ENCODE measurements around the gene DDR2. TPM values are rescaled to one million over a fixed set of nuclear protein-coding genes. Genes with fewer than 3 reads are reported as not detected.
A peak's percentile ranks its signal among the peaks of the same experiment; 100 is the strongest.

DDR2 gene
- total RNA-seq, 1 donor from 2014 or later, result 26.9 TPM

- H3K4me3 ChIP-seq, result no peak overlapping the region
- H3K36me3 ChIP-seq, result peaks cover 3% of the 10 kb centered on the region
- no peak for DNase-seq
- intact Hi-C loops (cut with micrococcal nuclease), result no loop called here
- peaks cover 25% of the 10 kb centered on the region for H3K4me1 ChIP-seq
- no peaks in the 10 kb centered on the region for H3K9me3 ChIP-seq (replicated peaks)
- peak overlapping the region; percentile 9 for H3K27ac ChIP-seq (replicated peaks)
- no peaks in the 10 kb centered on the region for H3K27me3 ChIP-seq (ENCODE audit: low read depth)
- TF ChIP-seq CTCF (IDR thresholded peaks at IDR 0.05; ENCODE audit: borderline replicate concordance), result no peak
Measured at GRCh38 chr1:162663086-162663485, 30.8 kb downstream of the DDR2 start.

GRCh38 chr1:162663589-162664106 is 31.4 kb downstream of the DDR2 start:
- H3K9me3 ChIP-seq (replicated peaks), result no peaks in the 10 kb centered on the region
- H3K27me3 ChIP-seq (ENCODE audit: low read depth), result no peaks in the 10 kb centered on the region
- peaks cover 3% of the 10 kb centered on the region for H3K36me3 ChIP-seq
- no peak overlapping the region for H3K4me3 ChIP-seq
- no peak for DNase-seq
- intact Hi-C loops (cut with micrococcal nuclease), result no loop called here
- no peak for TF ChIP-seq CTCF (IDR thresholded peaks at IDR 0.05; ENCODE audit: borderline replicate concordance)
- H3K4me1 ChIP-seq, result peaks cover 25% of the 10 kb centered on the region
- peak overlapping the region; percentile 6 for H3K27ac ChIP-seq (replicated peaks)

- intact Hi-C loops (cut with micrococcal nuclease), result no loop called here
- Histone ChIP-seq H3K9me3 (replicated peaks) (no peaks in the 10 kb centered on the region), H3K27me3 (ENCODE audit: low read depth) (no peaks in the 10 kb centered on the region), H3K4me1 (peaks cover 30% of the 10 kb centered on the region), H3K36me3 (no peaks in the 10 kb centered on the region), H3K4me3 (no peak overlapping the region), H3K27ac (replicated peaks) (no peak overlapping the region)
- no peak for DNase-seq
- TF ChIP-seq CTCF (IDR thresholded peaks at IDR 0.05; ENCODE audit: borderline replicate concordance), result no peak
Measured at GRCh38 chr1:162666006-162666645, 33.9 kb downstream of the DDR2 start.

- Histone ChIP-seq H3K36me3 (no peaks in the 10 kb centered on the region), H3K4me3 (no peak overlapping the region), H3K27me3 (ENCODE audit: low read depth) (no peaks in the 10 kb centered on the region), H3K4me1 (peaks cover 39% of the 10 kb centered on the region), H3K9me3 (replicated peaks) (no peaks in the 10 kb centered on the region), H3K27ac (replicated peaks) (no peak overlapping the region)
- no peak for TF ChIP-seq CTCF (IDR thresholded peaks at IDR 0.05; ENCODE audit: borderline replicate concordance)
- intact Hi-C loops (cut with micrococcal nuclease), result no loop called here
- DNase-seq, result no peak
Measured at GRCh38 chr1:162667381-162668080, 35.3 kb downstream of the DDR2 start.

GRCh38 chr1:162670928-162671663 is 38.8 kb downstream of the DDR2 start:
- peak overlapping the region; percentile 64 for H3K27ac ChIP-seq (replicated peaks)
- DNase-seq, result no peak
- H3K36me3 ChIP-seq, result no peaks in the 10 kb centered on the region
- H3K9me3 ChIP-seq (replicated peaks), result no peaks in the 10 kb centered on the region
- TF ChIP-seq CTCF (IDR thresholded peaks at IDR 0.05; ENCODE audit: borderline replicate concordance), result no peak
- H3K27me3 ChIP-seq (ENCODE audit: low read depth), result no peaks in the 10 kb centered on the region
- intact Hi-C loops (cut with micrococcal nuclease), result no loop called here
- H3K4me3 ChIP-seq, result no peak overlapping the region
- H3K4me1 ChIP-seq, result peaks cover 42% of the 10 kb centered on the region
